ENCODE results near the gene NUMA1.

DNA sequence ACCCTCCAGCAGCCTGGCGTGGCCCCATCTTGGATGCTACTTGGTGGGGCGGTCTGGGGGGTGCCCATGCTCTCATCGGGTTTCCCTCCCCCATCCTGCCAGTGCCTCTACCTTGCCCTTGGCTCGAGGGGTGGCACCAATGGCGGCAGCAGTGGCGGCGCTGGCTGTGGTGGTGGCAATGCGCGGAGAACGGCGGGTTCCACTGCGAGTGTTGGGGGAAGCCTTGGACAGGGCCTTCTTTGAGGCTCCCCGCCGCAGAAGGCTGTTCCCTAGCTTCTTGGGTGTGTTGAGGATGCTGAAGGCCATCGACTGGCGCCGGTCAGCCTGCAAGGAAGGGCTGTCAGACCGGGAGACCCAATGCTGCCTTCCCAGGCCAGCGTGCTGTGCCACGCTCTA, 76.6 kb downstream of the NUMA1 start:
- TF ChIP-seq, protein P1, sequence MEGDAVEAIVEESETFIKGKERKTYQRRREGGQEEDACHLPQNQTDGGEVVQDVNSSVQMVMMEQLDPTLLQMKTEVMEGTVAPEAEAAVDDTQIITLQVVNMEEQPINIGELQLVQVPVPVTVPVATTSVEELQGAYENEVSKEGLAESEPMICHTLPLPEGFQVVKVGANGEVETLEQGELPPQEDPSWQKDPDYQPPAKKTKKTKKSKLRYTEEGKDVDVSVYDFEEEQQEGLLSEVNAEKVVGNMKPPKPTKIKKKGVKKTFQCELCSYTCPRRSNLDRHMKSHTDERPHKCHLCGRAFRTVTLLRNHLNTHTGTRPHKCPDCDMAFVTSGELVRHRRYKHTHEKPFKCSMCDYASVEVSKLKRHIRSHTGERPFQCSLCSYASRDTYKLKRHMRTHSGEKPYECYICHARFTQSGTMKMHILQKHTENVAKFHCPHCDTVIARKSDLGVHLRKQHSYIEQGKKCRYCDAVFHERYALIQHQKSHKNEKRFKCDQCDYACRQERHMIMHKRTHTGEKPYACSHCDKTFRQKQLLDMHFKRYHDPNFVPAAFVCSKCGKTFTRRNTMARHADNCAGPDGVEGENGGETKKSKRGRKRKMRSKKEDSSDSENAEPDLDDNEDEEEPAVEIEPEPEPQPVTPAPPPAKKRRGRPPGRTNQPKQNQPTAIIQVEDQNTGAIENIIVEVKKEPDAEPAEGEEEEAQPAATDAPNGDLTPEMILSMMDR (IDR thresholded peaks at IDR 0.05): no peak
- TF ChIP-seq POLR2A (IDR thresholded peaks at IDR 0.05): no peak
